Measurements from ENCODE around the gene CATSPERZ. TPM values are rescaled to one million over a fixed set of nuclear protein-coding genes. Genes with fewer than 3 reads are reported as not detected.
"Not testable (repeated sequence)": the region's sequence is repeated elsewhere in the genome, so short reads cannot be mapped to it uniquely, and the experiment has no call there.

CATSPERZ gene
- total and polyA plus RNA-seq, 10 donors, result 0.09 to 0.48 TPM; not detected in 8

DNA sequence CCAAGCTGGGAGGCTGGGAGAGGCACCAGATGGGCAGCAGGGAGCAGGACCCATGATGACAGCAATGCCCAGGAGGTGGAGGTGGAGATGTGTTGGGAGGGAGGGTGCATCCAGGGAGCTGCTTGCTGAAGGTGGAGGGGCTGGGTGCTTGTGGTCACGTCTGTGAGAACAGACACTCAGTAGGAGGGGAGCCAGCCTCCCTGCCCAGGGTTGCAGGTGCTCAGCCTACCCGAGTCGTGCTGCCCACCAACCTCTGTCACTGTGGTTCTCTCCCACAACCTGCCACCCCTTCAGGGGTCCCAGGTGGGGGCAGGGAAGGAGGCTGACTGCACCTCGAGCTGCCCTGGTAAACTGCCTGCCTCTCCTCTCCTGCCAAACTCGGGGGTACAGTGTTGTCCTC, 23.2 kb downstream of the CATSPERZ start:
- H3K9me3 ChIP-seq, result peaks cover 0 to 6% (median 0%) of the 10 kb centered on the region in 8 donors
- WGBS, 5 donors, result 46 to 59% (median 49%) methylated on average over 4 to 5 of the region's 5 CpGs
- H3K4me3 ChIP-seq, result no peak overlapping the region
- TF ChIP-seq CTCF (IDR thresholded peaks at IDR 0.05 in 8 of 11, conservative IDR thresholded peaks at IDR 0.05 in 3 of 11) (no peak), POLR2A (IDR thresholded peaks at IDR 0.05) (no peak), POLR2AphosphoS5 (IDR thresholded peaks at IDR 0.05) (no peak)
- no peak for DNase-seq
- peaks cover 0 to 42% (median 18%) of the 10 kb centered on the region in 6 donors for H3K36me3 ChIP-seq
- H3K27me3 ChIP-seq (replicated peaks in 1 of 7), result no peaks in the 10 kb centered on the region
- peaks cover 4 to 39% (median 18%) of the 10 kb centered on the region in 6 donors for H3K4me1 ChIP-seq
- intact Hi-C loops (cut with DNase I; ENCODE audit: low total_unique reads), result no loop called here
- peak overlapping the region in 4 of 8 donors; percentile 19 to 45 (median 40) for H3K27ac ChIP-seq

GRCh38 chr11:64323984-64324383, 23.8 kb downstream of the CATSPERZ start:
- H3K27me3 ChIP-seq (replicated peaks in 1 of 7); H3K4me3 ChIP-seq; H3K9me3 ChIP-seq; DNase-seq; intact Hi-C loops (cut with DNase I; ENCODE audit: low total_unique reads): not testable (repeated sequence)
- WGBS, 5 donors, result 68 to 90% (median 76%) methylated on average over 3 to 4 of the region's 4 CpGs
- Histone ChIP-seq H3K27ac (peak overlapping the region in 4 of 8 donors; percentile 19 to 45 (median 40)), H3K36me3 (peaks cover 0 to 42% (median 18%) of the 10 kb centered on the region in 6 donors), H3K4me1 (peaks cover 2 to 35% (median 12%) of the 10 kb centered on the region in 6 donors)
- peak in 2 of 3 donors; percentile 32 to 53 for TF ChIP-seq POLR2AphosphoS5 (IDR thresholded peaks at IDR 0.05)

GRCh38 chr11:64324692-64325469, 24.7 kb downstream of the CATSPERZ start:
- no peak for DNase-seq
- no peak overlapping the region for H3K4me3 ChIP-seq
- peaks cover 0 to 6% (median 0%) of the 10 kb centered on the region in 8 donors for H3K9me3 ChIP-seq
- intact Hi-C loops (cut with DNase I; ENCODE audit: low total_unique reads), result no loop called here
- no peak for TF ChIP-seq POLR2AphosphoS5 (IDR thresholded peaks at IDR 0.05)
- no peak for TF ChIP-seq CTCF (IDR thresholded peaks at IDR 0.05 in 8 of 11, conservative IDR thresholded peaks at IDR 0.05 in 3 of 11)
- no peak for TF ChIP-seq POLR2A (IDR thresholded peaks at IDR 0.05)
- H3K36me3 ChIP-seq, result peaks cover 0 to 37% (median 18%) of the 10 kb centered on the region in 6 donors
- WGBS, 5 donors, result 92 to 95% (median 95%) methylated on average over 11 of the region's 11 CpGs
- H3K27ac ChIP-seq, result no peak overlapping the region
- H3K4me1 ChIP-seq, result peaks cover 0 to 34% (median 8%) of the 10 kb centered on the region in 6 donors
- no peaks in the 10 kb centered on the region for H3K27me3 ChIP-seq (replicated peaks in 1 of 7)

GRCh38 chr11:64327375-64327774, 27.2 kb downstream of the CATSPERZ start:
- 89 to 94% (median 92%) methylated on average over 2 of the region's 2 CpGs for WGBS, 5 donors
- H3K9me3 ChIP-seq, result peaks cover 0 to 6% (median 0%) of the 10 kb centered on the region in 8 donors
- no peak for DNase-seq
- no peak overlapping the region for H3K27ac ChIP-seq
- H3K36me3 ChIP-seq, result peaks cover 0 to 12% (median 6%) of the 10 kb centered on the region in 6 donors
- intact Hi-C loops (cut with DNase I; ENCODE audit: low total_unique reads), result no loop called here
- H3K27me3 ChIP-seq (replicated peaks in 1 of 7), result no peaks in the 10 kb centered on the region
- H3K4me1 ChIP-seq, result peaks cover 9 to 50% (median 18%) of the 10 kb centered on the region in 6 donors
- TF ChIP-seq POLR2AphosphoS5 (IDR thresholded peaks at IDR 0.05), result no peak
- no peak for TF ChIP-seq POLR2A (IDR thresholded peaks at IDR 0.05)
- TF ChIP-seq CTCF (IDR thresholded peaks at IDR 0.05 in 8 of 11, conservative IDR thresholded peaks at IDR 0.05 in 3 of 11), result no peak
- no peak overlapping the region for H3K4me3 ChIP-seq

Measured in spleen (tissue), 11 donors.